ENCODE measurements around the gene DUSP10. TPM values are rescaled to one million over a fixed set of nuclear protein-coding genes. Genes with fewer than 3 reads are reported as not detected.

DUSP10 gene
- total RNA-seq, 3 donors from 2014 or later = 15.5 to 33.2 (median 28.2) TPM

- no peaks in the 10 kb centered on the region for H3K4me1 ChIP-seq
- intact Hi-C loops (cut with DNase I; ENCODE audit: low total_unique reads) = no loop called here
- TF ChIP-seq POLR2A (IDR thresholded peaks at IDR 0.05) = no peak
- TF ChIP-seq POLR2AphosphoS5 (IDR thresholded peaks at IDR 0.05) = no peak
- TF ChIP-seq CTCF (IDR thresholded peaks at IDR 0.05) = no peak
- peaks cover 0 to 12% of the 10 kb centered on the region in 2 donors for H3K9me3 ChIP-seq
- H3K36me3 ChIP-seq = no peaks in the 10 kb centered on the region
- no peak overlapping the region for H3K27ac ChIP-seq
- DNase-seq (ENCODE audit: low spot score in 2 of 2) = no peak
- H3K4me3 ChIP-seq = no peak overlapping the region
- no peaks in the 10 kb centered on the region for H3K27me3 ChIP-seq
These were observed 49.2 kb downstream of the DUSP10 start for GRCh38 chr1:221692643-221693042.

- intact Hi-C loops (cut with DNase I; ENCODE audit: low total_unique reads) = no loop called here
These were observed 50.6 kb downstream of the DUSP10 start for GRCh38 chr1:221691261-221691660.

GRCh38 chr1:221690858-221691257 is 51.0 kb downstream of the DUSP10 start:
- H3K27ac ChIP-seq = no peak overlapping the region
- intact Hi-C loops (cut with DNase I; ENCODE audit: low total_unique reads) = no loop called here
- peaks cover 0 to 12% of the 10 kb centered on the region in 2 donors for H3K9me3 ChIP-seq
- H3K4me1 ChIP-seq = no peaks in the 10 kb centered on the region
- no peak overlapping the region for H3K4me3 ChIP-seq
- TF ChIP-seq CTCF (IDR thresholded peaks at IDR 0.05) = no peak
- H3K36me3 ChIP-seq = no peaks in the 10 kb centered on the region
- H3K27me3 ChIP-seq = no peaks in the 10 kb centered on the region
- no peak for DNase-seq (ENCODE audit: low spot score in 2 of 2)

More at GRCh38 chr1:221691261-221691660, 50.6 kb downstream of the DUSP10 start:
- Histone ChIP-seq H3K4me3 (no peak overlapping the region), H3K4me1 (no peaks in the 10 kb centered on the region), H3K9me3 (peaks cover 0 to 12% of the 10 kb centered on the region in 2 donors), H3K36me3 (no peaks in the 10 kb centered on the region), H3K27ac (no peak overlapping the region), H3K27me3 (no peaks in the 10 kb centered on the region)
- DNase-seq (ENCODE audit: low spot score in 2 of 2) = no peak
- TF ChIP-seq POLR2AphosphoS5 (IDR thresholded peaks at IDR 0.05) (no peak), CTCF (IDR thresholded peaks at IDR 0.05) (no peak), POLR2A (IDR thresholded peaks at IDR 0.05) (no peak)

GRCh38 chr1:221689138-221689537 is 52.8 kb downstream of the DUSP10 start:
- Histone ChIP-seq H3K36me3 (no peaks in the 10 kb centered on the region), H3K4me1 (no peaks in the 10 kb centered on the region), H3K27me3 (no peaks in the 10 kb centered on the region), H3K4me3 (no peak overlapping the region), H3K27ac (no peak overlapping the region), H3K9me3 (peaks cover 0 to 11% of the 10 kb centered on the region in 2 donors)
- intact Hi-C loops (cut with DNase I; ENCODE audit: low total_unique reads) = no loop called here
- DNase-seq (ENCODE audit: low spot score in 2 of 2) = no peak
- TF ChIP-seq POLR2A (IDR thresholded peaks at IDR 0.05) (no peak), POLR2AphosphoS5 (IDR thresholded peaks at IDR 0.05) (no peak), CTCF (IDR thresholded peaks at IDR 0.05) (no peak)

GRCh38 chr1:221688488-221688843 is 53.4 kb downstream of the DUSP10 start:
- TF ChIP-seq CTCF (IDR thresholded peaks at IDR 0.05) (no peak), POLR2A (IDR thresholded peaks at IDR 0.05) (no peak), POLR2AphosphoS5 (IDR thresholded peaks at IDR 0.05) (no peak)
- Histone ChIP-seq H3K9me3 (peaks cover 0 to 4% of the 10 kb centered on the region in 2 donors), H3K4me3 (no peak overlapping the region), H3K36me3 (no peaks in the 10 kb centered on the region), H3K4me1 (no peaks in the 10 kb centered on the region), H3K27me3 (no peaks in the 10 kb centered on the region), H3K27ac (no peak overlapping the region)
- intact Hi-C loops (cut with DNase I; ENCODE audit: low total_unique reads) = no loop called here
- DNase-seq (ENCODE audit: low spot score in 2 of 2) = no peak
